Fibroblast of pulmonary artery (primary cell): ENCODE results near the gene BMP7.

ENCODE experiments used
- DNase-seq: peaks from one replicate; pipeline ENCODE4 v3.0.0-alpha.2; 2010; ENCODE audit warnings: low read depth
- H3K4me3 ChIP-seq: replicated peaks from 2 replicates; pipeline ENCODE4 v1.5.1; 2011; ENCODE audit warnings: low read depth, mild to moderate bottlenecking, control low read depth, low read length, moderate library complexity
- TF ChIP-seq, protein P1 (sequence below): IDR thresholded peaks from 2 replicates; pipeline ENCODE4 v1.5.1; 2011; ENCODE audit warnings: mild to moderate bottlenecking, control low read depth, low read length, inconsistent platforms; ENCODE audit errors: missing control alignments

BMP7 gene

DNA sequence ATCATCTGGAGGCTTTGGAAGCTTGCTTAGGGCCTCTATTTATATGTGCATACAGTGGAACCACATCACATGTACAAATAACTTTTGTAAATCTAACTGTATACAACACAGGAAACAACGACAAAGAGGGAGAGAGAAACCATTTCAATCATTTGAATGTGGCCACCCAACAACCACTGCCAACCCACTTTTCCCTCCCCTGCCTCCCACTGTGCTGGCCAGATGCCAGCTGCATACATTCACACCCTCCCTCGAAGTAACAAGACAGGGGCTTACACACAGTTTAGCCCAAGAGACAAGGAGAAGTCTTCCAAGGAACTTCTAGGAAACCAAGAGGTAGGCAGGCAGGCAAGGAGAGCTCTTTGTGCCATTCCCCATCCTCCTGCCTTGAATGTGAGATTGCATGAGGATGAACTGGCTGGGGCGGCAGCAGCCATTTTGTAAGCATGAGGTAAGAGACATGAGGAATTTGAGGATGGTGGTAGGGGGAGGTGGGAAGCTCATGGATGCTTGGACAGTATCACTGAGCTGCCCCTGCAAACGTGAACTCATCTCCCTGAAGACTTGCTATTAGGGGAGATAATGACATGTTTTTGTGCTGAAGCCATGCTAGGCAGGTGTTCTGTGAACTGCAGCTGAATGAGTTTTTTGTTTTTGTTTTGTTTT lies 18.2 kb downstream of the BMP7 start:
- no peak for DNase-seq
- H3K4me3 ChIP-seq, result no peak overlapping the region
- TF ChIP-seq, protein P1, sequence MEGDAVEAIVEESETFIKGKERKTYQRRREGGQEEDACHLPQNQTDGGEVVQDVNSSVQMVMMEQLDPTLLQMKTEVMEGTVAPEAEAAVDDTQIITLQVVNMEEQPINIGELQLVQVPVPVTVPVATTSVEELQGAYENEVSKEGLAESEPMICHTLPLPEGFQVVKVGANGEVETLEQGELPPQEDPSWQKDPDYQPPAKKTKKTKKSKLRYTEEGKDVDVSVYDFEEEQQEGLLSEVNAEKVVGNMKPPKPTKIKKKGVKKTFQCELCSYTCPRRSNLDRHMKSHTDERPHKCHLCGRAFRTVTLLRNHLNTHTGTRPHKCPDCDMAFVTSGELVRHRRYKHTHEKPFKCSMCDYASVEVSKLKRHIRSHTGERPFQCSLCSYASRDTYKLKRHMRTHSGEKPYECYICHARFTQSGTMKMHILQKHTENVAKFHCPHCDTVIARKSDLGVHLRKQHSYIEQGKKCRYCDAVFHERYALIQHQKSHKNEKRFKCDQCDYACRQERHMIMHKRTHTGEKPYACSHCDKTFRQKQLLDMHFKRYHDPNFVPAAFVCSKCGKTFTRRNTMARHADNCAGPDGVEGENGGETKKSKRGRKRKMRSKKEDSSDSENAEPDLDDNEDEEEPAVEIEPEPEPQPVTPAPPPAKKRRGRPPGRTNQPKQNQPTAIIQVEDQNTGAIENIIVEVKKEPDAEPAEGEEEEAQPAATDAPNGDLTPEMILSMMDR, result no peak

DNA sequence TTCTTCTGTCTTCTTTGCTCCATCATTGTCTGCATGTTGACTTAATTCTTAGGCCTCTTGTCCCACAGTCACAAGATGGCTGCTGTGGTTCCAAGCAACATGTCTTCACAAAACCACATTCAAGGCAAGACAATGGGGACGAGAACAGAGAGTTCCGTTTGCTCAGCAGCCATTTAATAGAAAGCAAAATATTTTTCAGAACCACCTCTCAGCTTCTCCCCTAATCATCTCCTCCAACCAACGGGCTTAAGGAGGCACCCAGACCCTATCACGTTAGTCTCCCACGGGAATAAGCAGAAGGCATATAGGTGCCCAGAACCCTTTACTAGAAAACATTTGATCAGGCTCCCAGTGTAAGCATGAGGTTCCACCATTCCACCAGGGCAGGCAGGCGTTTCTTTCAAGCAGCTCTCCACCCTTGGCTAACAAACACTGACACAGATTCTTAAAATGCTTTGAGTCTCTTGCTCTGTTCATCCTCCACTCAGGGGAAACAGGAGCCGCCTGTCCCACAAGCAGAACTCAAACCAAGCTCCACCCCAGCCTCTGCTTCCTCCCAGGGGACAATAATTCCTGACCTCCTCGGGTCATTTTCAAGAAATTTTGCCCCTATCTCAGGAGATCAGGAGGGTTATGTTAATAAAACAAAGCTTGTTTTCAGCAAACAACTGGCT lies 19.0 kb downstream of the BMP7 start:
- no peak for DNase-seq
- H3K4me3 ChIP-seq, result no peak overlapping the region
- TF ChIP-seq, protein P1, result no peak

DNA sequence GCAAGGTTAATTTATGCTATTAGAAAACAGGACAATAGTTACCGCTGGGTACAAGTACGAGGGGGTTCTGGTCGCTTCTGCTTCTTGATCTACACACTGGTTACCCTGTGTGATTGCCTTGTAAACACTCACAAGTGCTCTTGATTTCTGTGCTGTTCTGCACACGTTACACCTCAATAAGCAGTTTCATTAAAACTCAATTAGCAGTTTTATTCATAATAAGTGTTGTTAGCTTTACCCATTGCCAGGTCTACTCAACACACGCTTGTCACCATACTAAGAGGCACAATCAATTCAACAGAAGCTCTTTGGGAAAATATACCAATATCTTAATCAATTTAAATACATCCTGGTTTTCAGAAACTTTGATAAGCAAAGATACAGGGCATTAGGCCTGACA lies 20.4 kb downstream of the BMP7 start:
- TF ChIP-seq, protein P1, result no peak
- DNase-seq, result no peak
- no peak overlapping the region for H3K4me3 ChIP-seq

DNA sequence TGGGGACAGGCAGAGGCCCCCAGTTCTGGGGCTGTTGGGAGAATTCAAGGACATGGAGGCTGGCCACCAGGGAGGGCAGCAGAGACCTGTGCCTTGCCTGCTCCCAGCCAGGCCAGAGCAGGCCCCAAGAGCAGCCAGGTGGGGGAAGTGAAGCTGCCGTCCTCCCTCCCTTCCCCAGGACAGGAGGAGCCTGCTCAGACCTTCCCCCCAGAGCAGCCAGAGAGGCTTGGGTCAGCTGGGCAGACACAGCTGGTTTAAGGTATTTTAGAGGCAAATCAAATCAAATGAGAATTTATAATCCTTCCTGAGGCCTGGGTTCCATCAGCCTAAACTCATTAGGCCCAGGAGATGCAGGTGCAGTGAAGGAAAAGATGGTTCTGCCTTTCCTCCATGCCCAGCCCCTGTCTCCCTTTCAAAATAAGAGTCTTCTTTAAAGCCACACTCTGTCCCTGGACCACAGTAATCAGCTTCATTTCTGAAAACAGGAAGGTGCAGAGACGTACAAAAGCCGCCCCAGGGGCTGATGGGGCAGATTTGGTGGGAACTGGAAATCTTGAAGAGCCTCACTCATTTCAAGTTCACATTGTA lies 21.7 kb downstream of the BMP7 start:
- TF ChIP-seq, protein P1, result no peak
- H3K4me3 ChIP-seq, result no peak overlapping the region
- DNase-seq, result no peak

DNA sequence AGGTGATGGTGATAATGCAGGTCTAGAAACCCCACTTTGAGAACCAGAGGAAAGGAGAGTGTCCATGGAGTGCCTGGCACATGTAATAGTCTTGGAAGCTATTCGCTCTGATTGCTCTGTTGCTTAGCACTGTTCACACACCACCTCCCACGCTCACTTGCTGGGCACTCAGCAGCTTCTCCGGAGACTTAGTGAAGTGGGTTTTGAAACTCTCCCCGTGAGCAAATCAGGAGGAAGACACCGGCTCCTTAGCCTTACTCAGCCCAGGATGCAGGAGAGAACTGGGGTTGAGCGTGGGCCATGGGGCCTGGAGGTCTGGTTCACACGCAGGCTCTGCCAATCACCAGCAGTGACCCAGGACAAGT lies 22.2 kb downstream of the BMP7 start:
- H3K4me3 ChIP-seq, result no peak overlapping the region
- DNase-seq, result no peak
- TF ChIP-seq, protein P1, result no peak

DNA sequence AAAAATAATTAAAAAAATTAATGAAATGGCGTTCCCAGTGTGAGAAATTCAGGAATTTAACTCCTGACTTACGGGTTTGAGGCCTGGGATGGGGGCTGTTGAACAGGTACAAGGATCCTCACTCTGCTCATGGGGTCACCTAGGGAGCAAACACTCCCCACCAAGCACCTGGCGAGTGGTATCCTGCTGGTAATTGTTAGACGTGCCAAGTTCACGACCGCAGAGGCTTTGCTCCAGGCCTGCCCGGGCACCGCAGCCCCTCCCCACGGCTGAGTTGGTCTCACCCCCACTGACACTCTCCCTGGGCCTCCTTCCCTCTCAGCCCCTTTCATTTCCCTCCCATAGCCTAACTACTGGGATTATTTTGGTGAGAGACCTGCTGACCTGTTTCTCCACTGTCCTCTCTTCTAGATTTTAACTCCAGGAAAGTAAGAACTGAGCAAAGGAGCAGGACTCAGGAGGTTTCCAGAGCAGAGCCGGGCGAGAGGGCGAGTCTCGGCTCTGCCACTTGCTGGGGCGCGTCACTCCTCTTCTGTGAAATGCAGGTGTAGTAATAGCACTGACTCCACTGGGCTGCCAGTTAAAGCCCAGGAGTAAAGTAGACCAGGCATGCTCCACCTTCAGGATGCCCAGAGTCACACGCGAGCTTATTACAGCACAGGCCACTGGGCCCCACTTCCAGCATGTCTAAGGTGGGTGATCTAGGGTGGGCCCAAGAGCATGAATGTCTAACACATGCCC lies 22.8 kb downstream of the BMP7 start:
- no peak for DNase-seq
- no peak overlapping the region for H3K4me3 ChIP-seq
- TF ChIP-seq, protein P1, result no peak
